HG03354 (cell line): ENCODE measurements around the gene SOX14.

Experiments
- ATAC-seq: cut with Tn5 transposase; IDR thresholded peaks from one replicate; pipeline ENCODE4 v1.9.1; 2021; ENCODE audit warnings: mild to moderate bottlenecking; ENCODE audit not compliant: unreplicated experiment, poor library complexity, severe bottlenecking

SOX14 gene

DNA sequence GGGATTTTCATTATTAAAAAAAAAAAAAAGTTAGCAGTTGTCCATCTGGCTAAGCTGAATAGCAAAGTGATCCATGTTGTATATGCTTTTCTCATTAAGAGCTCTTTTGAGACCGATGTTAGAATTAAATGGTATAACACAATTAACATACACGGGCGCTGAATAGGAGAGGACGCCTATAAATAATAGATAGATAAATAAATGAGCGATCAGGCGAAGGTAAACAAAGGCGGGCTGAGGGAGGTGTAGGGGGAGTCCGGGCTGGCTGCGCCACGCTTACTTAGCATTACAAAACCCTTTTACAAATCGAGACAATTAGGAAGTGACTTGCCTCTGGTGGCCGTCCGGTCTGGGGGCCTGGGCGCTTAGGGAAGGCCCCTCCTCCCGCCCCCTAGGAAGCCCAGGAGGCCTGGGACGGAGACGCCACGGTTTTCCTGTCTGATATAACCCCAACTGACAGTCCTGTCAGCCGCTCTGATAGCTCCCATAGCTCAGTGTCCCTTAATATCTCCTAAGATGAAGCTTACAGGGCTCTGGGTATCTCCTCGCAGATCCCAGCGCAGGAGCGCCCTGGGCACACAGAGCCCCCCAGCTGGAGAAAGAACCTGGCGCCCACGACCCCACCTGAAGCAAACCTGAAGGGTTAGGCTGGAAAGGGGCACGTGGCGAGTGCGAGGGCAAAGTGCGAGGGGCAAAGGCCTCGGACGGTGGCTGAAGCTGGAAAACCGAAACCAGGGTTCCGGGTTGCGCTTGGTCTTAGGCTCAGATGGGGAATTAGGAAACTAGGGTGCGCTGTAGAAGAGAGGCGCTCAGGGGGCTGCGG, 3.6 kb downstream of the SOX14 start:
- ATAC-seq = no peak

- ATAC-seq = no peak
Measured at GRCh38 chr3:137768361-137769321, 4.5 kb downstream of the SOX14 start.

DNA sequence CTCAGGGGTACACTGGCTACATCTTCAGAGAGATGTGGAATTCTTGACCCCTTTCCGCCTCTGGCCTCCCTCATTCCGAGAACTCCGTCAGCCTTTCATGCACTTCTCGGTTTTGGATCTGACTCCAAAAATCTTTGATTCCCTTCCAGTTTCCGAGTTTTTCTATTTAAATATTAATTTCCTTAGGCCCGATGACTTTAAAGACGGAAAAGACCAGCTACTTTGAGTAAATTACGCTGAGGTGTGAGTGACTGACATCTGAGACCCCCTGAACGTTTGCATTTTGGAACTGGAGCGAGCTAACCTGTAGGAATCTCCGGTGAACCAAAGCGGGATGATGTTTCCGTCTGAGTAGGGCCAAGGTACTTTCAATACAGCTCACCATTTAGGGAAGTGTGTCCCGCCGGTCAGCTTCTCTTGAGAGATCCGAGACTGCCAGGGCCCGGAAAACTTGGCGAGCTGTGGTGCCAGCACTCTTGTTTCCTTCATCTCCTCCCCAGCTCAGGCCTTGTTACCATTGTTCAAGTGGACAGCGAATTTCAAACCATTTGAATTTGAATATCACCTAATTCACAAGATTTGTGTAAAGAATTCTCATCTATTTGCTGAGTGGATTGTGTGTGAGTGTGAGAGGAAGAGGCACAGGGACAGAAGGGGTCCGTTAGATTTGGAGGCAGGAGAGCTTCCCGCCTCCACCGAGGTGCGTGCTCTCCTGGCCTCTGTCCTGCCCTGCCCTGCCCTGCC, 5.4 kb downstream of the SOX14 start:
- ATAC-seq = no peak

DNA sequence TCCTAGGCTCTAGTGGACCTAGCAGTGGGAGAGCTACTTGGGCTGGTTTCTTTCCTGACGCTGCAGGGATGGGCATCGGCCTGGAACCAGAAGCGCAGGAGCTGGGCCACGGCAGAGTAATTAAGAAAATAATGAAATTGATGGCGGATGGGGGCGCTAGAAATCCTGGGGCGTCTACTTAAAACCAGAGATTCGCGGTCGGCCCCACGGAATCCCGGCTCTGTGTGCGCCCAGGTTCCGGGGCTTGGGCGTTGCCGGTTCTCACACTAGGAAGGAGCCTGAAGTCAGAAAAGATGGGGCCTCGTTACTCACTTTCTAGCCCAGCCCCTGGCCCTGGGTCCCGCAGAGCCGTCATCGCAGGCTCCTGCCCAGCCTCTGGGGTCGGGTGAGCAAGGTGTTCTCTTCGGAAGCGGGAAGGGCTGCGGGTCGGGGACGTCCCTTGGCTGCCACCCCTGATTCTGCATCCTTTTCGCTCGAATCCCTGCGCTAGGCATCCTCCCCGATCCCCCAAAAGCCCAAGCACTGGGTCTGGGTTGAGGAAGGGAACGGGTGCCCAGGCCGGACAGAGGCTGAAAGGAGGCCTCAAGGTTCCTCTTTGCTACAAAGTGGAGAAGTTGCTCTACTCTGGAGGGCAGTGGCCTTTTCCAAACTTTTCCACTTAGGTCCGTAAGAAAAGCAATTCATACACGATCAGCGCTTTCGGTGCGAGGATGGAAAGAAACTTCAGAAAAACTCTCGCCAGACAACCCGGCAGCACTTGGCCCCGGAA, 6.1 kb downstream of the SOX14 start:
- no peak for ATAC-seq

GRCh38 chr3:137770835-137771399, 6.8 kb downstream of the SOX14 start:
- no peak for ATAC-seq

DNA sequence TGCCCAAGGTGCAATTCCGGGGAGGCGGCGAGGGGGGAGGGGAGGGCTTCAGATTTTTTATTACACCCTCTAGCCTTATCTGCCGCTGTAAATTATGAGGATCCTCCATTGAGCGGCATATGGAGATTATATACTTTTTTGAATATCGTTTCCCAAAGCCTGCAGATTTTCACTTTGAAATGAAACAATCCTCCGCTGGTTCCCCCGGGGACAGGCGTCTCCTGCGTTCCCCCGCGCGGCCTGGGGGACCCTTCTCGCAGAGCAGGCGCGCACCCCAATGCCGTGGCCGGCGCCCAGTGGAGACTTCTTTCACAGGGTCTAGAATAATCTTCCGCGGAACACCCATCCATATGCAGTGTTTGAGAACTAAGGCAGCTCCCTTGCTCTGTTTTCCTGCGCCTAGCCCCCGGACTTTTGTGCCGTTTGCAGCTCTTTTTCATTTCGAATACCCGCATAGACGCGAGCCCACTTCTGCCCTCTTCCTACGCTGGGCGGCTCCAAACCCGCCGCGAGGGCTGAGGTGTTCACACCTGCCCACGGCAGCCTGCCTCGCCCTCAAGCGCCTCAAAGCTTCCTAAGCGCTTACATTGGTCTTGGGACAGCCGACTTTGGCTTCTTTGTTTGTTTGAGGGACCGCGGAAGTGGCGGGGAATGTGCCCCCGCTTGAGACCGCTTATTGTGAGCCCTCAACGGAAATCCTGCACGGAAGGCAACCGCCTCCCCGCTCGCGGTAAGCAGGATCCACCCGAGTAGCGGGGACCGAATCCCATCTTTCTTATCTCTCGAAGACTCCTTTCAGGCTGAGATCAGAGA, 7.5 kb downstream of the SOX14 start:
- ATAC-seq = no peak

DNA sequence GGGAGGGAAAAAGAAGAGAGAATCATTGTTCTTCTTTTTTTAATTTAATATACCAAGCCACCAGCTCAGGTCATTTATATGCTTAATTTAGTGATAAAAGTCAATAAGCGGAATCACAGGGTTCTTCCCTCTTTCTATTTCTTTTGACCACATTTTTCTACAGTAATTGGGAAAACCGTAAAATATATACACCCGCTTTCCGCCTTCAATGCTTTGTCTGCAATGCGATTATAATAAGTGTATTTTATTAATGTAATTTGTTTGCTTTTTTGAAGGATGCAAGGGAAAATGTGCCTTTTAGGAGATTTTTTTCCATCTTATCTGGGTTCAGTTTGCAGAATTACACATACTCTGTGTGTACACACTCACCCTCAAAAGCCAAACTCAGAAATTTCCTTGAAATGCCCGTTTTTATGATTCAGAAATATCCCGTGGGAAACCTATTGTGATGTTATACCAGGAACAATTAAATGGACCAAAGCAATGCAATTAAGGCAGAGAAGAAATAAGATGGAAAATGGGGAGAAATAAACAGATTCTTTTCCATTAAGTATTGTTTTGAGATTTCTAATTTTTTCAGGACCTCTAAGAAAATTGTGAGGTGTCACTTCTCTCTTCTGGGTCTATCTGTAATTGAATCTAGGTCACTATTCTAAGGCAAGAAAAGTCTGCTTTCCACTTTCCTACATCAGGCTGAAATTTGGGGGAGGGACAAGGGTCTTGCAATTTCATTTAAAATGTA, 8.3 kb downstream of the SOX14 start:
- no peak for ATAC-seq

DNA sequence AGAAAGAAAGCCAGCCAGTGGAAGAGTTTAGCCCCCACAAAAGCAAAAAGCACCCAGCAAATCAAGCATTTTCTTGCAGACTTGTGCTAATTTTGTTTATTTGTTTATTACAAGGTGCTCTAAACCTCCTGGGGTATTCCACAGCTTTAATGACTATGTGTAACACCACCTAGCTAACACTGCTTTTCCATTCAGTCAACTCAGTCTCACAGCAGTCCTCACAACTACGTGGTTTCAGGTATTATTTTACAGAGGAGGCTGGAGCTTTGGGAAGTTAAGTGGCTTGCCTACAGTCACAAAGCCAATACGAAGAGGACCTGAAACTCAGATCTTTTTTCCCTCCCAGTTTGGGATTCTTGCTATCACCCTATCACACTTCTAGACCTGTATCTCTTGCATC, 14.8 kb downstream of the SOX14 start:
- ATAC-seq = no peak

- ATAC-seq = no peak
Measured at GRCh38 chr3:137787529-137787928, 23.4 kb downstream of the SOX14 start.

DNA sequence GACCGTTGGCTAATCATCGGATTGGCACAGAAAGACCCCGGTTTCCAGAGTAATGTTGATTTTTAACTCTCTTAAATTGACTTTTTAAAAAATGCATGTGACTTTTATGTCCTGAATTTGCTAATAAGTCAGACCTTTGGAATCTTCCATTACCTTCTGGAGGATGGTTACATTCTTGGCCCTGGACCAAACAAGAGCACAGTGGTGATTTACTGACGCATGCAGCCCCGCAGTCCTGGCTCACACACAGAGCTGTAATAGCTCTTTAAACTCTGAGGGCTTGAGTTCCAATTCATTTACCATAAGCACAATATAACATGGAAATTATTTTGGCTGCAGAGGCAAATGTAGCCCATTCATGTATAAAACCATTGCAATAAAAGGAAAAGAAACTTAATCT, 25.1 kb downstream of the SOX14 start:
- no peak for ATAC-seq

GRCh38 chr3:137792626-137793271, 28.6 kb downstream of the SOX14 start:
- no peak for ATAC-seq

DNA sequence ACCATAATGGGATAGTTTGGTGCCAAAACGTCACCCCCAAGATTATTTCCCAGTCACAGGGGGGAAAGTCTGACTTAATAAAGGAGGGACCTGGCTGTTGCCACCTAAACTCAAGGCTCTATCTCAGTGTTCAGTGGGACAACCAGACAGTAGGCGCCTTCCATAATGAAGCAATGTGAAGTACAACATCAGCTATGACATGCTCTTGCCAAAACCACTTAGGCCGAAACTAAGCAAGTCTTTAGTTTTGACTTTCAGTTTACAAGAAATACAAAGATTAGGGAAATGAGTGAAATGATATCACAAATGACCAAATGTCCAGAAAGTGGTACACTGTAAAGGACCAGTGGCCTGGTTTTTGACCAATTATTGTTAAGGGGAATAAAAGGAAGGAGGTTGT, 32.9 kb downstream of the SOX14 start:
- ATAC-seq = peak; percentile 55

- ATAC-seq = no peak
Measured at GRCh38 chr3:137803215-137803614, 39.1 kb downstream of the SOX14 start.

GRCh38 chr3:137807998-137808397, 43.9 kb downstream of the SOX14 start:
- ATAC-seq = no peak

DNA sequence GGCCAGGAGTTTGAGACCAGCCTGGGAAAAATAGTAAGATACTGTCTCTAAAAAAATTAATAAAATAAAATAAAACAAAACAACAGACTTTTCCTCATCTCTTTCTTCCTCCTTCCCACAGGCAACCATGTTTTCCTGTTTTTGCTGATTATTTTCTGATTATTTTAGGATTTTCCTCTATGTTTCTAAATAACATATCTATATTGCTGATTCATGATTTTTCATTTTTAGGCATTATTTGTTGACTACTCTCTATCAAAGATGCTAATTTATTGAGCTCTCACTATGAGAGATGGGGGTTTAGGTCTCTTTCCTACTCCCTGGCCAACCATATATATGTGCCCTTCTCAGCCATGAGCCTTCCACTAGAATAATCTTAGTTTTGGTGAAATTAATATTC, 45.4 kb downstream of the SOX14 start:
- no peak for ATAC-seq

GRCh38 chr3:137812023-137812422, 47.9 kb downstream of the SOX14 start:
- ATAC-seq = no peak

DNA sequence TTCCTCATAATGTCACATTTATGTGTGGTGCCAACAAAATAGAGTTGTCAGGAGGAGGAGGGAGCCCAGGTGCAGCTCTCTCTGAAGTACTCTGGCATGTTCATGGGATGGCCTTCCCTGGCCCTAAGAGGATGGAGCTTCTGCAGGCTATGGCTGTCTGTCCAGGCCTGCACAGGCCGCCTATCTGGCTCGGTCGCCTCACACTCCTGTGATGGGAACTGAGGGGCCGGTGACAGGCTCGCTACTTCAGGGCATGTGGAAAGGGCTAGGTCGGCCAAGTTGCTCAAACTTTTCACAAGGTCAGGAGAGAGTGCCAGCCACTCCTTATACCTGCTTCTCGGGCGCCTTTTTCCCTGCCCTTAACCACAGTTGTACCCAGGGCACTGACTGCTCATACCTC, 51.1 kb downstream of the SOX14 start:
- no peak for ATAC-seq
